NCI-H2196 treated with DMSO at 0.1 percent for 48 hours (cell line): Measurements from ENCODE around the gene CNDP2.
"Not testable (repeated sequence)": the region's sequence is repeated elsewhere in the genome, so short reads cannot be mapped to it uniquely, and the experiment has no call there.

Experiments used
- DNase-seq: peaks from one replicate; lab custom pipeline; 2025; ENCODE audit not compliant: unreplicated experiment; lab: John Stamatoyannopoulos, UW

Gene CNDP2

GRCh38 chr18:74517236-74517630 lies 21.1 kb downstream of the CNDP2 start:
- no peak for DNase-seq

DNA sequence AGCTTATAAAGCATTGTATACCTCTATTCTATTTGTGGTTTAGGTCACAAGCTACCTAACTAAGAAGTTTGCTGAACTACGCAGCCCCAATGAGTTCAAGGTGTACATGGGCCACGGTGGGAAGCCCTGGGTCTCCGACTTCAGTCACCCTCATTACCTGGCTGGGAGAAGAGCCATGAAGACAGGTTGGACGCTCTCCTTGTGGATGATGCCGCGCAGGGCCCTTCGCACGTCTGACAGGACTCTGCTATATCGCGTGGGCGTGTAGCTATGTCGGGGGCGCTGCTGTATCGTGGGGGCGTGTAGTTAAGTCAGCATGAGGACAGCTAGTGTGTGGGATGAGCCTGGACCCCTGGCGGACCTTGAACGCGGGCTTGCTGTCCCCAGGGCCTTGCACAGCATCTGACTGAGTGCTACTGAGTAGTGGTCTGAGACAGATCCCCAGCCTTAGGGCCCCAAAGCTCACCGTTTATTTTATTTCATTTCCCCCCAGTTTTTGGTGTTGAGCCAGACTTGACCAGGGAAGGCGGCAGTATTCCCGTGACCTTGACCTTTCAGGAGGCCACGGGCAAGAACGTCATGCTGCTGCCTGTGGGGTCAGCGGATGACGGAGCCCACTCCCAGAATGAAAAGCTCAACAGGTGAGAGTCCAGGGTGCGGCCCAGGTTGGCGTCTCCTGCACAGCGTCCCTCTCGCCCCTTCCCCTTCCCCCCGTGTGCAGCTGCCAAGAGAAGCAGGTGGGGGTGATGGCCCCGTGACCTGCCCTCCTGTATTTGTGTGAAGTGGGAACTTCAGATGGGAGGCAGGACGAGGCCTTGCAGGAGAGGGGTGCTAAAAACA lies 22.5 kb downstream of the CNDP2 start:
- no peak for DNase-seq

- DNase-seq, result no peak
Measured at GRCh38 chr18:74519320-74520095, 23.3 kb downstream of the CNDP2 start.

DNA sequence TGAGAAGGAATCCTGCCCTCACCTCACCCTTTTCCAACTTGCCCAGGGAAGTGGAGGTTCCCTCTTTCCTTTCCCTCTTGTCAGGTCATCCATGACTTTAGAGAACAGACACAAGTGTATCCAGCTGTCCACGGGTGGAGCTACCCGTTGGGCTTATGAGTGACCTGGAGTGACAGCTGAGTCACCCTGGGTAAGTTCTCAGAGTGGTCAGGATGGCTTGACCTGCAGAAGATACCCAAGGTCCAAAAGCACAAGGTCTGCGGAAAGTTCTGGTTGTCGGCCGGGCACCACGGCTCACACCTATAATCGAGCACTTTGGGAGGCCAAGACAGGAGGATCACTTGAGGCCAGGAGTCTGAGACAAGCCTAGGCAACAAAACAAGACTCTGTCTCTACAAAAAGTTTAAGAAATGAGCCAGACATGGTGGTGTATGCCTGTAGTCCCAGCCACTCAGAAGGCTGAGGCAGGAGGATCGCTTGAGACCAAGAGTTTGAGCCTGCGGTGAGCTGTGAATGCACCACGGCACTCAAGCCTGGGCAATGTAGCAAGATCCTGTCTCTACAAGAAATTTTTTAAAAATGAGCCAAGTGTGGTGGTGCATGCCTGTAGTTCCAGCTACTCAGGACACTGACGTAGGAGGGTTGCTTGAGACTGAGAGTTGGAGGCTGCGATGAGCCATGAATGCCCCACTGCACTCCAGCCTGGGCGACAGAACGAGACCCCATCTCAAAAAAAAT lies 24.1 kb downstream of the CNDP2 start:
- DNase-seq, result no peak

DNA sequence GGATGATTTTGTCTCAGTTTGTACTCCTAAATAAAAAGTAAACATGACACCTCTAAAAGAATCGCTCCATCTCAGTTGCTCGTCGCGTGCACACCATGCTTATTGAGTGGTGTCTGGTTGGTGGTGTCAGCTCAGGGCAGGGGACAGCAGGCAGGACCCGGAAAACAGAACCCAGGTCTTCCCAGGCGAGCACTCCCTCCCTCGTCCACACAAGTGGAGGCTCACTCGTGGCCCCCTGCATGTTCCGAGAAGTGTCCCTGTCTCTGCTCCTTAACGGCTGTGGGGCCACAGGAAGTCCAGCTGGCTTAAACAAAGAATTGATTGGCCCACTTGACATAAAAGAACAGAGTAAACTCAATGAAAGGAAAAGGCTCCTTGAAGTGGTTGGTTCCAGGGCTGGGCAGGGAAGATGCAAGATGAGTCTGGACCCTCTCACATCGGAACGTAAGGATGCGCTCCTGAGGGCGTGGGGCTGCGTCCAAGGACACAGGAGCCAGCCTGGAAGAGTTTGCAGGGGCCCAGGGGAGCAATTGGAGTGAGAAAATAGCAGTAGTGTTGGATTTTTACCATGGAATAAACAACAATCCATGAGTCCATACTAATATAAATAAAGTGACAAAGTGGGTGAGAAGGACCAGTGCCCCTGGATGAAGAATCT lies 25.0 kb downstream of the CNDP2 start:
- DNase-seq, result no peak

DNA sequence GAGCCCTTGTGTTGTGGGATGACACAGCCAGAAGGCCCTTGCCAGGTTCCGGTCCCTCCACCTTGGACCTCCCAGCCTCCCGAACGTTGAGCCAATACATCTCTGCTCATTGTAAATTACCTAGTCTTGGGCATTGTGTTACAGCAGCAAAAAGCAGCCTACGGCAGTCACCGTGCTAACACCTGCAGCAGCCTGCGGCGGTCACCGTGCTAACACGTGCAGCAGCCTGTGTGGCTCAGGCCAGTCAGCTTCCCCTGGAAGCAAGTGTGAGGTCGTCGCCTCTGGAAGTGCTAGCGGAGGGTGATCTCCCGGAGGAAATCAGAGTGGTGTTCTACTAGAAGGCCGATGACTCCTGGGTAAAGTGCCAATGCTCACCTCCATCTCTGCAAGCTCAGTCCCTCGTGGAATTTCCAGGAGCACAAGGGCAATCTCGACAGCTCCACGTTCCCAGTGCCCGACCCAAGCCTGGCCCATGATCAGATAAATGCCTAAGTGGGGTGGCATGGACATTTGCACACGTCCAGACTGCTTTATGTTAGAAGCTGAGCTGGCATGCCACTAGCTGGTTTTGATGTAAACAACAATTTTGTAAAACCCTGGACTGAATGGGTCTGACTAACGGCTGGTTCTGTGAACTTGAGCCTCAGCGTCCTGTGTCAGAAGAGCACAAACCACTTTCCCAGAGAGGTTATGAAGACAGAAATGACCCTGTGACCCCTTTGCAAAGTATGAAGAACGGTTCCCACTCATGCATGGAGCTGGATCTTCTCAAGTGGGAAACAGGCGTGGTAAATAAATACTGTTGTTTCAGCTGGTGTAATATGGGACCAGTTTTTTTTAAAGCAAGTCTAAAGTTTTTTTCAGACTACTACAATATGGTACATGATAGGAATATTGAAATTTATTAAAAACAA lies 26.7 kb downstream of the CNDP2 start:
- no peak for DNase-seq

DNA sequence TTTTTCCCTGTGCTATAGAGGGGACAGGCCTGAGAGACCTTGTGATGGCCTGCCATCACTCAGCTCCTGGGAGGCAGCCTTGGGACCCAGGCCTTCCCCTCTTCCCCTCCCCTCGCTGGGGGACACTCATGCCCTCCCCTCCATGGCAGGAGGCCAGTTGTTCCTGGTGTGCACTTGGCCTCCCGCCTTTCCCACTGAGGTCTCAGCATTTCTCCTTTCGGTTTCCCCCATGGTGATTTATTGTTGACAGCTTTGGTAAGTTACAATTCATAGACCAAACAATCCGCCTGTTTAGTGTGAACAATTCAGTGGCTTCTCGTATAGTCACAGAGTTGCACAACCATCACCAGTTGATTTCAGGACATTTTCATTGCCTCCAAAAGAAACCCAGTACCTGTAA lies 27.9 kb downstream of the CNDP2 start:
- DNase-seq, result no peak

GRCh38 chr18:74524915-74525314 lies 28.8 kb downstream of the CNDP2 start:
- DNase-seq, result not testable (repeated sequence)

DNA sequence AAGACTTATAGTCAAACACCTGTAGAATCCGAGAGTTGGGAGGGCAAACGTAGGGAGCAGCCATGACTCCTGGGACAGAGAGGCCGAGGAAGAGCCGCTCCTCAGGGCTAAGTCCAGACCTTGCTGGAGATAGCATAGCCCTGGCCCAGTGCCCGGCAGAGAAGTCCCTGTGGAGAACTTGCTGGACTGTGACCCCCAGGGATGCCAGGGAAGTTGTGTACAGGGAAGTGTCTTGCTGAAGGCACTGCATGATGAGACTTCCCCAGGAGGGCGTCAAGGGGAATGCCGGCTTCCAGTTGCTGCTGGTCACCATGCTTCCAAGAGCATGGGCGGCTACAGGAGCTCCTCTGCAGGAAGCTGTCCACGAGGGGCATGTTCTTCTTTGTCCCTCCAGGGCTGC lies 29.6 kb downstream of the CNDP2 start:
- no peak for DNase-seq

GRCh38 chr18:74526488-74526887 lies 30.3 kb downstream of the CNDP2 start:
- no peak for DNase-seq

GRCh38 chr18:74528478-74528877 lies 32.3 kb downstream of the CNDP2 start:
- DNase-seq, result no peak

DNA sequence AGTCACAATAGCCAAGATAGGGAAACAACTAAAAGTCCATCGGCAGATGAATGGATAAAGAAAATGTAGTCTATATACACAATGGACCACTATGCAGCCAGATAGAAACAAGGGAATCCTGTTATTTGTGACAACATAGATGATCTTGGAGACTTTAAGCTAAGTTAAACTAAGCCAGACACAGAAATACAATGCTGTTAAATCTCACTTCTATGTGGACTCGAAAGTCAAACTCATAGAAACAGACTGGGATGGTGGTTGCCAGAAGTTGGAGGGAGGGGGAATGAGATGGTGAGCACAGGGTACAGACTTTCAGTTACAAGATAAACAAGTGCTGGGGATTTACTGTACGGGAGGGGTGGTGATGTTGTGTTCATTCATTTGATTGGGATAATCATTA lies 32.8 kb downstream of the CNDP2 start:
- DNase-seq, result no peak

DNA sequence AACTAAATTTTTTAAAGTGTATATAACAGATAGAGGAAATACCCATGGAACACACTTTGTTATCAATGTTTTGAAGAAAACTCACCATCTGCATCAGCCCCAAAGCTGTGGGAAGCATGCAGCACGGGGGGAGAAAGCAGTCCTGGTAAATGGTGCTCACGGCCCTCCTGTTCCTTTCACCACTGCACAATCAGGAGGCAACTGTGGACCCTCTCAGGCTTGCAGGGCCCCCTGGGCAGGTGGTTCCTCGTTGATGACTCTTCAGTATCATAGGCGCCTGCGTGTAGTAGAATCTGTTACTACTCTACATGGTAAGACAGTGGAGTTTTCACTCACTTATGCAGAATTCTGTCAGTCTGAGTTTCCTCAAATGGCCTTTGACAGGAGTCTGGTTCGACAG lies 33.2 kb downstream of the CNDP2 start:
- DNase-seq, result no peak

DNA sequence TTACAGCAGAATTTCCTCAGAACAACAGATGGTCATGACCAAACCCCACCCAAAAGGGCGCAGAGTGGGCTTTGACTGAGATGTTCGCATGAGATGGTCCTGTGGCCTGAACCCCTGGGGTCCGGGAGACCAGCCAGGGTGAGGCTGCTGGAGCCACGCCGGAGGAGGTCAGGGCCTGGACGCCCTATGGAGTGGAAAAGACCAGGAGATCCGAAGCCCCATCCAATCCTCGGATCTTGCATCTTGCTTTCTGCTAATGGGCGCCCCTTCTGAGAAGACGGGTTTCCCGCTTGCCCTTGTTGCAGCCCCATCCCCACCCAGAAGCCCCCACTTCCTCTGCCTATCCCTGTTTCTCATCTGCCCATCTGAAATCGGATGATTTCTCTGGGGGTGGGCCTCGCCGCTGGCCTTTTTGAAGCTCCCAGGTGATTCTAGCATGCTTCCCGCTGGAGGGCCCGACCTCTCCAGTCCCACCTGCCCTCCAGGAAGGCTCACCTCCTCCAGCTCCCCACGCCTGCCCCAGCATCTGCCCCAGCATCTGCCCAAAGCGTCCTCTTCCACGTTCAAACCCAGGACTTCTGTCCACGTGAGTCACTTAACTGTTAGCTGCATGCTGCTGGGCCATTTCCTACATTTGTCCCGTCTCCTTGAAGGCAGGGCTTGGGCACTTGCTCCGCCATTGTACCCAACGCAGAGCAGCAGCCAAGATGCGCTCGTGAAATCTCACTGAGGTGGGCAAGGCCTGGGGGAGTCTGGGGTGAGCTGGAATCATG lies 33.8 kb downstream of the CNDP2 start:
- DNase-seq, result no peak

DNA sequence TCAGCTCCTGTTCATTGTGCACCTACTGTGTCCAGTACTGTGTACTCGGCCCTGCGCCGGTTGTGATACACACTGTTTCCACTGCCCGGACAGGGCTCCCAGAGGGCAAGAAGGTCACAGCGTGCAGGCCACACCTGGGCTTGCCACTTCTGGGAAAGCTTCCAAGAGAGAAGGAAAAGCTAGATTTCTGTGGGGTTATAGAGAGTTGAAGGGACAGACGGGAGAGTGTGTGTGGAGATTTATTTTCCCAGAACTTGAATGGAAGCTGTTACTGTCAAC lies 34.4 kb downstream of the CNDP2 start:
- no peak for DNase-seq

GRCh38 chr18:74531043-74531442 lies 34.9 kb downstream of the CNDP2 start:
- DNase-seq, result no peak

GRCh38 chr18:74532511-74533025 lies 36.4 kb downstream of the CNDP2 start:
- DNase-seq, result no peak

DNA sequence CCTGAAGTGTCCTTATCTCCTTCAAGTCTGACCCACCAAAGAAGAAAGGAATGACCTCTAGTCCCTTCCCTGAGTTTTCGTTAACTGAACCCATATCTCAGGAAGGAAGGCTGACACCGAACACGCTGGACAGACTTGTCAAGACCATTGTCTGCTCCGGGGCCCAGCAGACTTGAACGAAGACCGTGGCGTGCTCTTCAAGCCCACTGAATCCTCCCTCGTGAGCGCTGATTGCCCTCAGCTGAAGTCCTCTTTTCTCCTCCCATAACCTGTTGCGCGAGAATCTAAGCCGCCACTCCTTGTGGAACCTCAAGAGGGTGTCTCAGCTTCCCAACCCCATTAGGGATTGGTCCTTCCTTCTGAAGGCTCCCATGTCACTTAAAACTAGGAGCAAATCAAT lies 37.5 kb downstream of the CNDP2 start:
- no peak for DNase-seq

GRCh38 chr18:74534150-74534969 lies 38.2 kb downstream of the CNDP2 start, which contains the start of gene CNDP1:
CNDP1 (plus strand) TSS chr18:74534500; CDS start chr18:74534668, 168 bp downstream.
- DNase-seq, result no peak
